H9 (cell line): ENCODE results near the gene SLX1A. TPM values are rescaled to one million over a fixed set of nuclear protein-coding genes. Genes with fewer than 3 reads are reported as not detected.
"Not testable (repeated sequence)": the region's sequence is repeated elsewhere in the genome, so short reads cannot be mapped to it uniquely, and the experiment has no call there.

Experiments
- DNase-seq: peaks from one replicate; pipeline ENCODE4 v3.0.0-alpha.2; 2017
- H2AFZ ChIP-seq: one replicate; pipeline ENCODE4 v1.6.1; 2013; ENCODE audit warnings: mild to moderate bottlenecking, low read length, control low read depth, moderate library complexity
- H2AK5ac ChIP-seq: 2 replicates; pipeline ENCODE4 v1.6.1; 2013; ENCODE audit warnings: low read length, control low read depth, mixed read lengths; ENCODE audit not compliant: insufficient read length
- H2BK120ac ChIP-seq: one replicate; pipeline ENCODE4 v1.6.1; 2013; ENCODE audit warnings: low read depth, mild to moderate bottlenecking, low read length, control low read depth, inconsistent platforms; ENCODE audit not compliant: poor library complexity, severe bottlenecking
- H2BK12ac ChIP-seq: 2 replicates; pipeline ENCODE4 v1.6.1; 2013; ENCODE audit warnings: low read length, control low read depth, mixed read lengths, low read depth; ENCODE audit not compliant: insufficient read length
- H2BK15ac ChIP-seq: 2 replicates; pipeline ENCODE4 v1.6.1; 2013; ENCODE audit warnings: low read depth, low read length, control low read depth
- H2BK20ac ChIP-seq: one replicate; pipeline ENCODE4 v1.6.1; 2013; ENCODE audit warnings: low read depth, mild to moderate bottlenecking, low read length, control low read depth, inconsistent platforms; ENCODE audit not compliant: poor library complexity, severe bottlenecking
- H2BK5ac ChIP-seq: 2 replicates; pipeline ENCODE4 v1.6.1; 2013; ENCODE audit warnings: low read length, control low read depth, mixed read lengths; ENCODE audit not compliant: insufficient read length
- H3K14ac ChIP-seq: 2 replicates; pipeline ENCODE4 v1.6.1; 2013; ENCODE audit warnings: low read length, control low read depth; ENCODE audit not compliant: insufficient read depth
- H3K18ac ChIP-seq: 2 replicates; pipeline ENCODE4 v1.6.1; 2013; ENCODE audit warnings: low read depth, mild to moderate bottlenecking, mixed read lengths, low read length, control low read depth; ENCODE audit not compliant: insufficient read length
- H3K23ac ChIP-seq: 2 replicates; pipeline ENCODE4 v1.6.1; 2013; ENCODE audit warnings: low read length, control low read depth, mixed read lengths, low read depth; ENCODE audit not compliant: insufficient read length
- H3K23me2 ChIP-seq: 2 replicates; pipeline ENCODE4 v1.6.1; 2013; ENCODE audit warnings: low read depth, mild to moderate bottlenecking, mixed read lengths, low read length, control low read depth; ENCODE audit not compliant: insufficient read length, poor library complexity, severe bottlenecking
- H3K27ac ChIP-seq: 2 replicates; pipeline ENCODE4 v1.5.1; 2013; ENCODE audit warnings: low read length, control low read depth, mixed read lengths, low read depth; ENCODE audit not compliant: insufficient read length
- H3K27me3 ChIP-seq: 2 replicates; pipeline ENCODE4 v1.6.1; 2013; ENCODE audit warnings: low read length, control low read depth, inconsistent platforms; ENCODE audit not compliant: insufficient read depth
- H3K4ac ChIP-seq: 2 replicates; pipeline ENCODE4 v1.6.1; 2013; ENCODE audit warnings: low read depth, mild to moderate bottlenecking, control low read depth, inconsistent platforms, low read length, moderate library complexity
- H3K4me1 ChIP-seq: 2 replicates; pipeline ENCODE4 v1.6.1; 2013; ENCODE audit warnings: low read length, control low read depth, inconsistent platforms; ENCODE audit not compliant: insufficient read depth
- H3K4me2 ChIP-seq: 2 replicates; pipeline ENCODE4 v1.6.1; 2013; ENCODE audit warnings: low read length, control low read depth, mixed read lengths; ENCODE audit not compliant: insufficient read length, insufficient read depth
- H3K56ac ChIP-seq: 2 replicates; pipeline ENCODE4 v1.6.1; 2013; ENCODE audit warnings: low read depth, mild to moderate bottlenecking, mixed read lengths, low read length, control low read depth; ENCODE audit not compliant: insufficient read length
- H3K79me1 ChIP-seq: 2 replicates; pipeline ENCODE4 v1.6.1; 2013; ENCODE audit warnings: low read depth, mild to moderate bottlenecking, moderate library complexity, low read length, control low read depth, inconsistent platforms; ENCODE audit not compliant: insufficient read depth, poor library complexity, severe bottlenecking
- H3K79me2 ChIP-seq: 2 replicates; pipeline ENCODE4 v1.6.1; 2013; ENCODE audit warnings: low read length, control low read depth, inconsistent platforms; ENCODE audit not compliant: insufficient read depth
- H3K9ac ChIP-seq: 2 replicates; pipeline ENCODE4 v1.6.1; 2013; ENCODE audit warnings: low read length, control low read depth, mixed read lengths; ENCODE audit not compliant: insufficient read length; ENCODE audit errors: extremely low read depth
- H3K9me3 ChIP-seq: one replicate; pipeline ENCODE4 v1.6.1; 2013; ENCODE audit warnings: low read depth, low read length, inconsistent platforms; ENCODE audit not compliant: control insufficient read depth
- H3T11ph ChIP-seq: one replicate; pipeline ENCODE4 v1.6.1; 2013; ENCODE audit warnings: mild to moderate bottlenecking, low read length, control low read depth, inconsistent platforms
- H4K20me1 ChIP-seq: one replicate; pipeline ENCODE4 v1.6.1; 2013; ENCODE audit not compliant: control insufficient read depth, insufficient read length, insufficient read depth
- H4K5ac ChIP-seq: 2 replicates; pipeline ENCODE4 v1.6.1; 2013; ENCODE audit warnings: low read depth, mild to moderate bottlenecking, mixed read lengths, low read length, control low read depth; ENCODE audit not compliant: insufficient read length
- H4K8ac ChIP-seq: replicated peaks from 2 replicates; pipeline ENCODE4 v1.6.1; 2013; ENCODE audit warnings: low read length, control low read depth, mixed read lengths, low read depth; ENCODE audit not compliant: insufficient read length
- H4K91ac ChIP-seq: 2 replicates; pipeline ENCODE4 v1.6.1; 2013; ENCODE audit warnings: low read depth, mild to moderate bottlenecking, moderate library complexity, mixed read lengths, low read length, control low read depth; ENCODE audit not compliant: insufficient read length
- H3K27ac Mint-ChIP-seq, 3 experiments: 2 replicates in 2 of 3; 3 replicates in 1 of 3; pipeline ENCODE4 v1.8.0; 2020 to 2021; ENCODE audit warnings: mixed read lengths in 3 of 3, mild to moderate bottlenecking in 1 of 3, moderate library complexity in 1 of 3
- H3K27me3 Mint-ChIP-seq: 2 replicates; pipeline ENCODE4 v1.8.0; 2021; ENCODE audit warnings: low read depth, mild to moderate bottlenecking, moderate library complexity, mixed read lengths
- H3K36me3 Mint-ChIP-seq, 3 experiments: 2 replicates in 2 of 3; 3 replicates in 1 of 3; pipeline ENCODE4 v1.8.0; 2020 to 2021; ENCODE audit warnings: low read depth in 3 of 3, mixed read lengths in 3 of 3; ENCODE audit not compliant: insufficient read depth in 1 of 3
- H3K4me1 Mint-ChIP-seq, 2 experiments: 2 replicates each; pipeline ENCODE4 v1.8.0; 2020; ENCODE audit warnings: mixed read lengths in 2 of 2
- H3K4me3 Mint-ChIP-seq, 2 experiments: 2 replicates in 1 of 2; 3 replicates in 1 of 2; pipeline ENCODE4 v1.8.0; 2020 to 2021; ENCODE audit warnings: mild to moderate bottlenecking in 2 of 2, mixed read lengths in 2 of 2, moderate library complexity in 1 of 2
- H3K9me3 Mint-ChIP-seq, 2 experiments: 2 replicates in 1 of 2; 3 replicates in 1 of 2; pipeline ENCODE4 v1.8.0; 2020; ENCODE audit warnings: mild to moderate bottlenecking in 2 of 2, mixed read lengths in 2 of 2, moderate library complexity in 1 of 2
- CTCF ChIP-seq: fragments of 200-600 bp; sonication (generic); conservative IDR thresholded peaks from 3 replicates; pipeline ENCODE4 v1.8.0; 2021; ENCODE audit warnings: antibody characterized with exemption, mild to moderate bottlenecking
- WGBS: extraction: QIAGEN DNeasy Blood & Tissue Kit; methylation state at CpG from one replicate; pipeline ENCODE4 v1.1.7; 2013; ENCODE audit warnings: missing lambda C conversion rate, low lambda C conversion rate, mixed read lengths; ENCODE audit not compliant: insufficient read length; ENCODE audit errors: extremely low coverage; 5-methylcytosine and 5-hydroxymethylcytosine counted together
- total RNA-seq: library from RNA; stranded (reverse); gene quantifications from 2 replicates; pipeline ENCODE4 v1.2.1, GENCODE V29; 2021

The SLX1A gene
- total RNA-seq, 1 experiment from 2014 or later = 30.3 TPM

- Histone ChIP-seq H3K9me3 (no peaks in the 10 kb centered on the region), H2AFZ (no peak overlapping the region), H2BK120ac (no peak overlapping the region), H3K23me2 (no peaks in the 10 kb centered on the region), H3K4ac (no peak overlapping the region), H3K14ac (no peak overlapping the region), H2BK15ac (no peak overlapping the region), H2BK20ac (no peak overlapping the region), H3K79me2 (no peaks in the 10 kb centered on the region), H3K27ac (no peak overlapping the region), H3K18ac (no peak overlapping the region), H3K56ac (no peak overlapping the region), H4K91ac (no peak overlapping the region), H4K5ac (no peak overlapping the region), H2BK5ac (no peak overlapping the region), H2BK12ac (no peak overlapping the region), H4K8ac (no peak overlapping the region), H3K27me3 (no peaks in the 10 kb centered on the region), H4K20me1 (no peaks in the 10 kb centered on the region), H2AK5ac (no peak overlapping the region), H3K4me1 (no peaks in the 10 kb centered on the region), H3T11ph (no peak overlapping the region), H3K4me2 (no peak overlapping the region), H3K9ac (no peak overlapping the region), H3K79me1 (no peaks in the 10 kb centered on the region), H3K23ac (no peak overlapping the region)
- H3K4me1 Mint-ChIP-seq = no peaks in the 10 kb centered on the region
- peaks cover 3% of the 10 kb centered on the region; the same call in 1 of the 2 replicates for H3K27me3 Mint-ChIP-seq
- no CpG with 5 or more reads among the region's 11 CpGs for WGBS
- DNase-seq = no peak
- TF ChIP-seq CTCF = no peak
- no peak overlapping the region; a peak in 1 of 7 replicates for H3K27ac Mint-ChIP-seq
- no peak overlapping the region for H3K4me3 Mint-ChIP-seq
- peaks cover 2 to 4% (median 2%) of the 10 kb centered on the region in 3 experiments; a peak in 5 of 7 replicates for H3K36me3 Mint-ChIP-seq
- H3K9me3 Mint-ChIP-seq = peaks cover 5 to 7% of the 10 kb centered on the region in 2 experiments
Measured at GRCh38 chr16:30166202-30166902, 27.3 kb upstream of the SLX1A start.

- H3K4me1 ChIP-seq, H3K9me3 ChIP-seq, H2BK12ac ChIP-seq, H3K79me1 ChIP-seq, H2BK20ac ChIP-seq, H4K8ac ChIP-seq, H3K27me3 Mint-ChIP-seq, H3K4ac ChIP-seq, H3K9ac ChIP-seq, H4K20me1 ChIP-seq, H2AK5ac ChIP-seq, H3K27me3 ChIP-seq, H3K4me2 ChIP-seq, H4K91ac ChIP-seq, H3K27ac Mint-ChIP-seq, H4K5ac ChIP-seq, H2BK15ac ChIP-seq, H3K23ac ChIP-seq, H3K79me2 ChIP-seq, H2BK5ac ChIP-seq, H3T11ph ChIP-seq, H3K4me1 Mint-ChIP-seq, H3K9me3 Mint-ChIP-seq, H2BK120ac ChIP-seq, H3K14ac ChIP-seq, H3K36me3 Mint-ChIP-seq, H3K27ac ChIP-seq, DNase-seq, H3K18ac ChIP-seq, H3K56ac ChIP-seq, H3K4me3 Mint-ChIP-seq, H3K23me2 ChIP-seq, H2AFZ ChIP-seq: not testable (repeated sequence)
- no CpG with 5 or more reads among the region's 29 CpGs for WGBS
Measured at GRCh38 chr16:30168746-30169145, 24.9 kb upstream of the SLX1A start.
